HG03469 (cell line): ENCODE data around the gene GPR149.
"Not testable (repeated sequence)": the region's sequence is repeated elsewhere in the genome, so short reads cannot be mapped to it uniquely, and the experiment has no call there.

Source experiments
- ATAC-seq: cut with Tn5 transposase; IDR thresholded peaks from one replicate; pipeline ENCODE4 v1.9.1; 2021; ENCODE audit warnings: mild to moderate bottlenecking, moderate library complexity, moderate number of reproducible peaks; ENCODE audit not compliant: unreplicated experiment

Gene GPR149, protein sequence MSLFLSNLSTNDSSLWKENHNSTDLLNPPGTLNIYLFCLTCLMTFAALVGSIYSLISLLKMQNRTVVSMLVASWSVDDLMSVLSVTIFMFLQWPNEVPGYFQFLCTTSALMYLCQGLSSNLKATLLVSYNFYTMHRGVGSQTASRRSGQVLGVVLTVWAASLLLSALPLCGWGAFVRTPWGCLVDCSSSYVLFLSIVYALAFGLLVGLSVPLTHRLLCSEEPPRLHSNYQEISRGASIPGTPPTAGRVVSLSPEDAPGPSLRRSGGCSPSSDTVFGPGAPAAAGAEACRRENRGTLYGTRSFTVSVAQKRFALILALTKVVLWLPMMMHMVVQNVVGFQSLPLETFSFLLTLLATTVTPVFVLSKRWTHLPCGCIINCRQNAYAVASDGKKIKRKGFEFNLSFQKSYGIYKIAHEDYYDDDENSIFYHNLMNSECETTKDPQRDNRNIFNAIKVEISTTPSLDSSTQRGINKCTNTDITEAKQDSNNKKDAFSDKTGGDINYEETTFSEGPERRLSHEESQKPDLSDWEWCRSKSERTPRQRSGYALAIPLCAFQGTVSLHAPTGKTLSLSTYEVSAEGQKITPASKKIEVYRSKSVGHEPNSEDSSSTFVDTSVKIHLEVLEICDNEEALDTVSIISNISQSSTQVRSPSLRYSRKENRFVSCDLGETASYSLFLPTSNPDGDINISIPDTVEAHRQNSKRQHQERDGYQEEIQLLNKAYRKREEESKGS

DNA sequence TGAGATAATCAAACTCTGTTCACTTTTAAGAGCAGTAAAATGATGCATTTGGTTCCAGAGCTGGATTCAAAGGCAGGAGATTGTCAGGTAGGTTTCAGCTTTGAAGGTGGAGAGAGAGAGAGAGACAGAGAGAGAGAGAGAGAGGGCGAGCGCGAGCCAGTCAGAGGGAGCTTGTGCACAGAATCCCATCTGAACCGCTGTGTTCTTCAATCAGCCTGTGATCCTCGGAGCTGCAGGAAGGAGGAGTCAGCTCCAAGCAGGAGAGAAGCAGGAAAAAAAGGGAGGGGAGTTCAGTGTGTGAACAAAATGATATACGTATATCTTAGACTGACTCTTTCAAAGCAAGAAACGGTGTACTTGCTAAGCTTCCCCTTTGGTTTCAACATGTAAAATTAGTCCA, at the start of gene GPR149:
Gene GPR149, minus strand, starts transcription at position 177 of the 400 bp plus-strand sequence. CDS start 575 bp downstream, outside the sequence.
- ATAC-seq: no peak

DNA sequence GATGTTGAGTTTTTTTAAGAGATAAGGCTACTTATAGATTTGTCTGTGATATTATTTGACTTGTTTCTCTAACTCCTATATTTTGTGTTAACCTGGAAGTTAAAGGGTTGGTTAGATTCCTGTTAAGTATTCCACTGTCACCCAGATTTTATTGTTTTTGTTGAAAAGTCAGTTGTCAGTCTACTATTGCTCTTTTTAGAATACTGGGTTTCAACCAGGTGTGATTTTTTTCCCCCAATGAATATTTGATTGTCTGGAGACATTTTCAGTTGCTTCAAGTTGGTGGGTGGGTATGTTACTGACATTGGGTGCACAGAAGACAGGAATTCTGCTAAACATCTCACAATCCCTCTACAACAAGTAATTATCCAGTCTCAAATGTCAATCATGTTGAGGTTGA, 43.8 kb upstream of the GPR149 start:
- no peak for ATAC-seq

DNA sequence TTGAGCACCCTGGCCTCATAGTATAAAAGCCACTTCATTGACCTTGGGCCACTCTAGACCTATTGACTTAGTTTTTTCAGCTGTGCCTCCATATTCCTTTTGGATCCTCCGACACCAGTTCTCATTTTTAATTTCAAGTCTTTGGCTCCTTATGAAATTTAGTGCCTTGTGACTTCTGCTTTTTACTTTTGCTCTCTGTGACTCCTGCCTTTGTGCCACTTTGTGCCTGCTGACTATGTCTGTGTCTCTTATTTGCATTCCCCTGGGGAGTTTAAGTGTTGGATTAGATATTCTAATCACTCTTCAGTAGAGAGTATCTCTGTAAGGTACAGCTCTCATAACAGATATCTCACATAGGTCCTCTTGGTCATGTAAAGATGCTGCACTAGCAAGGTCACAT, 39.6 kb upstream of the GPR149 start:
- ATAC-seq: no peak

DNA sequence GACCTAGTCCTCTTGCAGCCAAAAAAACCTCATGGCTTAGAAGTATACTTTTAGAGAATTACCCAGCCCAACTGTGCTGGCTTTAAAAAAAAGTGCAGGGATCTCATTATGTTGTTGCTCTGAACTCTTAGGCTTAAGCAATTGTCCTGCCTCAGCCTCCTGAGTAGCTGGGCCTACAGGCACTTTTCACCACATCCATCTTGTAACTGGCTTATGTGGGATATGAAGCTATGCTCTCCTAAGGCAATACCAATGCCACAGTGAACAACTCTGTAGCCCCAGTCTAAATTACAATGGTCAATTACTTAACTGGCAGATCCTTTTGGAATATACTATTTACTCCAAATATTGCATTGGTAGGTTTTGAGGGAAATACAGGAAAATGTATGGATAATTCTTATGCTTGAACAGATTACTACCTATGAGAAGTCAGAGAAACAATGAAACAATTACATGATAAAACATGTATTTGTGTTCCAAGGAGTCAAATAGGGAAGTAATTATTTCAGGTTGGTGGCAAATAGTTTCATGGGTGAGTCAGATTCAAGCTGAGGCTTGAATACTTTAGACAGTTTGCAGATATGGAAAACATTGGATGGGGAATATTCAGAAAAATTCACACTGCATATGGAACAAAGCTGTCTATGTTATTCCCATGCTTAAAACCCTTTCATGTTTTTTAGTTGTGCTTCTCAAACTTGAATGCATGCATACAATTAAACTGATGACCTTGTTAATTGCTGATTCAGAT, 34.6 kb upstream of the GPR149 start:
- ATAC-seq: no peak

DNA sequence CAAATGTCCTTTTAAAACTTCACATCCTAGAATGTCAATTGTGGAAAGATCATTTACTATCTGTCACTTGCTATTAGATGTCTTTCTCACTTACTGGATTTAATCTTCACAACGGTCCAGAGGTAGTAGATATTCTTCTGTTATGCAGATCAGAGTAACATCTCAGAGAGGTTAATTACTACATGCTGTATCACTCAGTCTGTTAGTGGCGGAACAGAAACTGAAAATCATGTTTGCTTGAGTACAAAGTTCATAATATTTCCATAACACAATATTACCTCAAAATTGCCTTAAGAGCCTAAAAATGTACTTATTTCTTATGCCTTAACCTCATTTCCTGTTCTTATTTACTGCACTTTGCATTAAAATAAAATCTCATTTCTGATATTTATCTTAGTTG, 28.6 kb upstream of the GPR149 start:
- no peak for ATAC-seq

DNA sequence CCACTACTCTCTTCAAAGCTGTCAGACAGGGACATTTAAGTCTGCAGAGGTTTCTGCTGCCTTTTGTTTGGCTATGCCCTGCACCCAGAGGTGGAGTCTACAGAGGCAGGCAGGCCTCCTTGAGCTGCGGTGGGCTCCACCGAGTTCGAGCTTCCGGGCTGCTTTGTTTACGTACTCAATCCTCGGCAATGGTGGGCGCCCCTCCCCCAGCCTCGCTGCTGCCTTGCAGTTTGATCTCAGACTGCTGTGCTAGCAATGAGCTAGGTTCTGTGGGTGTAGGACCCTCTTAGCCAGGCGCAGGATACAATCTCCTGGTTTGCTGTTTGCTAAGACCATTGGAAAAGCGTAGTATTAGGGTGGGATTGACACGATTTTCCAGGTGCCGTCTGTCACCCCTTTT, 9.1 kb upstream of the GPR149 start:
- ATAC-seq: not testable (repeated sequence)

DNA sequence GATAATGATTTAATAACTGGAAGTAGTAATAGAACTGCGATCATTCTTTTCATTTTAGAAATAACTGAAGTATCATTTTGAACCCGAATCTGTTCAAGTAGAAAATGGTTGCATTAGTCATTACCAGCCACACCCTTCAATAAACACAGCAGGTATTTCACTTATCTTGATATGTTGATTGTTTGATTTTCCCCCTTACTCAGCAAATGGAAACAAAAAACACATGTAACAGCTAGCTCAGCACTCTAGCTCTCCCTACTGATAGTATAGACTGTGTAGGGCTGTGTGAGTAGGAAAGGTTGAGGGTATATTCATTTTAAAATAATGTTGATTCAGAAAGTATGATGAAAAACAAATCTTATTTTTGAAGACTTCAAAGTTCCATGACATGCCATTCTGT, 1.1 kb upstream of the GPR149 start:
- no peak for ATAC-seq

DNA sequence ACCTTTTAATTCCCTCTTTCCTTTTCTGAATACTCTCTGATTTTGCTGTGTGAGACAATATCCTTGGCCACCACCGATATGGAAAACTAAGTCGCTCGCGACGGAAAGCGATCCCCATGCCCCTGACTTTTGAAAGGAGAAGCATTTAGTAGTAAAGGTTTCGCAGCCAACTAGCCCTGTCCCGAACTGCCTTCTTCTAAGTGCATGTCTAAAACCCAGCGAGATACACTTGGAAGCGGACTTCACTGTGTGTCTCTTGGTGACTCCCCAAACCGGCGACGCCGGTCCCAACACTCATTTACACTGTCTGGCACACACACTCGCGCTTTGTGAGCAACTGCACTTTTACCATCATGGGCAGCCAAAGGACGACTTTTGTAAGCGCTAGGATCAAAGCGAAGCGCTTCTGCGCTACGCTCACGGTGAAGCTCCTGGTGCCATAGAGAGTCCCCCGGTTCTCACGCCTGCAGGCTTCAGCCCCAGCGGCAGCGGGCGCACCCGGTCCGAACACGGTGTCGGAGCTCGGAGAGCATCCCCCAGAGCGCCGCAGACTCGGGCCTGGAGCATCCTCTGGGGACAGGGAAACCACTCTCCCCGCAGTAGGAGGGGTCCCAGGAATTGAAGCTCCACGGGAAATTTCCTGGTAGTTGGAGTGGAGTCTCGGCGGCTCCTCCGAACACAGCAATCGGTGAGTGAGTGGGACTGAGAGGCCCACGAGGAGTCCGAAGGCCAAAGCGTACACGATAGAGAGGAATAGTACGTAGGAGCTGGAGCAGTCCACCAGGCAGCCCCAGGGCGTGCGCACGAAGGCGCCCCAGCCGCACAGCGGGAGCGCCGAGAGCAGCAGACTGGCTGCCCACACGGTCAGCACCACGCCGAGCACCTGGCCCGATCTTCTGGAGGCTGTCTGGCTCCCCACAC, 1.4 kb downstream of the GPR149 start:
- no peak for ATAC-seq

DNA sequence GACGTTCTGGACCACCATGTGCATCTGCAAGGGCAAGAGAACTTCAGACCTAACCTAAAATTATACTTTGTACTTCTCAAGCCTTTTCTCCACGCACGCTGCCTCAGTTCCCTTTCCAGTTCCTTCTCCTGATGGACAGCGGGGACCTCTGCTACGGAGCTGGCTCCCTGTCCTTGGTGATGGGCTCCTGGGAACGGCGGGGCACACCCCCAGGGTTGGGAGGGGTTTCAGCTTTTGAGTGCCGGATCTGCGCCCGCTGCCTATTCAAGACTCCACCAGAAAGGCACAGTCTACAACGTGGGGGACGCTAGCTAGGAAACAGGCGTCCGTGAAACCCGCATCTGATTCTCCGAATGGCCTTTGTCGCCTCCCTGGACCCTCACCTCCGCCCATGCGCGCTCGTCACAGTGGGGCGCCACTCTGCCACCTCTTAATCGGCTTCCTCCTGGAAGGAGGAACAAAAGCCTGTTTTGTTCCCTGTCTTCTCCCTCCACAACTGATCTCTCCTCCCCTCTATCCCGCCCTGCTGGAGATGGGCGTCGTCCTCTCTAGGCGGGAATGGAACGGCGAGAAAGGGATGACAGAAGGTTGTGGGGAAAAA, 2.2 kb downstream of the GPR149 start:
- no peak for ATAC-seq

DNA sequence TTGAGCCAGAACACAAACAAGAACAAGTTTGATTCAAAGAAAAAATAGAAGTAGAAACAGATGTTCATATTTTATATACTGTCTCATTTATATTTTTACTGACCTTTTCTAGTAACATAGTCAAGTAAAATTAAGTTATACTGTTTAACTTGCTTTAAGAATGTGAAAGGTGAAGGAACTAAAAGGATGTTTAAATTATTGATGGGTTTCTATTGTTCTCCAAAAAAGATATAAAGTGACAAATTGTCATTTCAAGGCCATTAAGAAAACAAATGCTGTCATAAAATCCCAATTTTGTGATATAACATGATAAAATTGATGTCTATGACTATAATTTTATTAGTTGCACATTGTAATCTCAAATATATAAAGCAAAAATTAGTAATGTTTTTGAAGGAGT, 7.3 kb downstream of the GPR149 start:
- no peak for ATAC-seq

DNA sequence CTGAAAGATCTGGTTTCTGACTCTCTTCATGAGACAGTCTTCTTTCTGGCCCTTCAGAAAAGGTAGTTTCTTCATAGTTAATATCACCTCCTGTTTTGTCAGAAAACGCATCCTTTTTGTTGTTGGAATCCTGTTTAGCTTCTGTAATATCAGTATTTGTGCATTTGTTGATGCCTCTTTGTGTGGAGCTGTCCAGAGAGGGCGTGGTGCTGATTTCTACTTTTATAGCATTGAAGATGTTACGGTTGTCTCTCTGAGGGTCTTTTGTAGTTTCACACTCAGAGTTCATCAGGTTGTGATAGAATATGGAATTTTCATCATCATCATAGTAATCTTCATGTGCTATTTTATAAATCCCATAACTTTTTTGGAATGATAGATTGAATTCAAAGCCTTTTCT, 8.9 kb downstream of the GPR149 start:
- no peak for ATAC-seq

DNA sequence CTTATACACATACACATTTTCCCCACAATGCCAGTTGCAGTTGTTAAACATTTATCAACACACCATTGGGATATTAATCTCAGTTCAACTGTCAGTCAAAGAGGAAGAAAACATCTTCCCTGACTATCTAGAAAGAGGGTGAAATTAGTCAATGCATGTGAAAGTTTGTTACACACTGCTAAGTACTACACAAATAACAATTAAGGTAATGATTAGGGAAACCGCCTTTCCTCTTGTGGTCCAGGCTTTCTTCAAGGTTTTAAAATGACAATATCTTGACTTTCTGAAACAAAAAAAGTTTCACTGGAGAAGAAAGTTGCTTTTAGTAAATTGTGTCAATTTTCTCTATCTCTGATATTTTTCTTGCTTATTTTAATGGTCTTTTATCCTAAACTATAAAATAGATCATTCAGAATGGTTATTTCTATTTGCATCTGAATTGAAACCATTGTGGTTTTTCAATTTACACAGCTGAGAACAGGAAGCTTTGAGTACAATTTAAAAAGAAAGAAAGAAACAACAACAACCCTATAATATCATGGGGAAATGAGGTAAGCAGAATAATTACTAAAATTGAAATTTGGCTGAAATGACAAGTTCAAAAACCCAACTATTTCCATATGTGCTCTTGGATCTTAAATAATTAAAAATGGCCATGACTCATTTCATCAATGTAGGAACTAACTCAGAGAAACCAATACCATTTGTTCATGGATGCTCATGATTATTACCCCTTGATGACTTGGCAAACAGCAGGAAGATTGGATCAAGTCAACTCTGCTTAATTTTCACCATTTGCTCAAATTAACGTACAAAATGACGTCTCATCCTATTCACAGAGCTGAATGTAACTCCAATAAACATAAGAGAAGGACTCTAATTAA, 31.7 kb downstream of the GPR149 start:
- ATAC-seq: peak; percentile 96

DNA sequence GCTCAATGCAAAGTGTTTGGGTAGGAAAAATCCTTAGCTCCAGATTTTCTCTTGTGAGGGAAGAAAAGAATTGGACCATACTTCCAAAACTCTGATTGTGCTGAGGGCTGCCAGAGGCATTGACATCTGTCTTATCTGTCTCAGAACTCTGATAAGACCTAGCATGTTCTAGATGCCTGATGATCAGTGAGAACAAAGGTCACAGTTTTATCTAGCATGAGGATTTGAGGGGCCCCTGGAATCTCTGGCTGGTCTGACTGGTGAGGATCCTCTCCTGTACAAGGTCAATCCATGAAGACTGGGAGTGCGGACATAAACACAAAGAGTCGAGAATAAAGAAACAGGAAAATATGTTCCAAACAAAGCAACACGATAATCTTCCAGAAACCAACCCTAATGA, 40.1 kb downstream of the GPR149 start:
- no peak for ATAC-seq

DNA sequence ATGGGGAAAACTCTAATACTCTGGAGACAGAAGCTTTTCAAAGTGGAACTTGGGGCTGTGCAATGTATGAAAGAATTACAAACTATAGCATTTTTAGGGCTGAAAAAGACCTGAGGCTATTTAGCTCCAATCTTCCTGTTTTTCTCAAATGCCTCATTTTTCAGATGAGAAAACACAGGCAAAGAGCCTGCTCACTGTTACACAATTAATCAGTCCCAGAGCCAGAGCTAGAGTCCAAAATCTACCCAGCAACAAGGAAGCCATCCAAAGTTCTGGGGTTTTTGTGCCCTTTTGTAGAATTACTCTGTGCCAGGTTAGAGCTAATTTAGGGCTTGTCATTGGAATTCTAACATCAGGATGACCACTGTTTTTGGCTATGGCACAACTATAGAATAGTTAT, 45.5 kb downstream of the GPR149 start:
- no peak for ATAC-seq

DNA sequence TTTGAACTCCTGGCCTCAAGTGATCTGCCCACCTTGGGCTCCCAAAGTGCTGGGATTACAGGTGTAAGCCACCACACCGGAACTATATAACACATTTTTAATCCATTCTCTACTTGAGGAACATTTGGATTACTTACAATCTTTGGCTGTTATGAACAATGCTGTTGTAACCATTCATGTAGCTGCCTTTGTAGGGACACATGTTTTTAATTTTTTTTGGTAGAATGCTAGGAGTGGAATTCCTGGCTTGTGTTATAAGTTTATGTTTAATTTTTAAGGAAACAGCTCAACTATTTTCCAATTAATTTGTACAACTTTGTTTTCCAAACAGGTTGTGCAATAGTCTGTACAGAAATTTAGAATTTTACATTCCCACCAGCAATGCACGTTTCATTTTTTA, 51.7 kb downstream of the GPR149 start:
- ATAC-seq: no peak

DNA sequence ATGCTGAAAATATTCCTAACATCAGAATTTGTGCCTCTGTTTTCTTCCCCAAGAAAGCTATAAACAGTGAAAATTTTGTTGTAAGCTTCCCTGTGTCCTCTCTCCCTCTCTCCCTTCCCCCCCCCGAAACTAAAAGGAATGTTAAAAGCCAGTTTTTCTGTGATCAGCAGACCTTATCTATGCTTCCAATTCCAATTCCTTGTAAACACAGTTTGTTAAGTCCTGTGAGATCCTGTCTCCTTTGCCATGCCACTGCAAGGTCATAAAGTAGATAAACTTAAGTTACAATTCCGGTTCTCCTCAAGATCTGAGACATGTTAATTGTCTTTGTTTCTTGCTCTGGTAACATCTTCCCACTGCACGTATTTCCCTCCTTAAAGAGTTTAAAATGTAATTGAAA, 62.8 kb downstream of the GPR149 start:
- no peak for ATAC-seq

DNA sequence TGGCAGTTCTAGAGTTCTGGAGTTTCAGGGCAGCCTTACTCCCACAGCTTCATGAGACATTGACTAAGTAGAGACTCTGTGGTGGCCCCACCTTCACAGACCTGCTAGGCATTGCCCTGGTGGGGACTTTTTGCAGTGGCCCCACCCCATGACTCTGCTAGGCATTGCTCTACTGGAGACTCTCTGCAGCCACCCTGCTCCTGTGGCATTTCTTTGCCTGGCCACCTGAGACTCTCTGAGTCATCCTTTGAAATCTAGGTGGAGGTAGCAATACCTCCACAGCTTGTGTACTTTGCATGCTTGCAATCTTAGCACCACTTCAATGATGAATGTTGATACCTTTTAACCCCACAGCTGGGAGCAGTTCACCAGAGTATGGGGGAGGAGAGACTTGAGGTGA, 65.1 kb downstream of the GPR149 start:
- ATAC-seq: no peak

DNA sequence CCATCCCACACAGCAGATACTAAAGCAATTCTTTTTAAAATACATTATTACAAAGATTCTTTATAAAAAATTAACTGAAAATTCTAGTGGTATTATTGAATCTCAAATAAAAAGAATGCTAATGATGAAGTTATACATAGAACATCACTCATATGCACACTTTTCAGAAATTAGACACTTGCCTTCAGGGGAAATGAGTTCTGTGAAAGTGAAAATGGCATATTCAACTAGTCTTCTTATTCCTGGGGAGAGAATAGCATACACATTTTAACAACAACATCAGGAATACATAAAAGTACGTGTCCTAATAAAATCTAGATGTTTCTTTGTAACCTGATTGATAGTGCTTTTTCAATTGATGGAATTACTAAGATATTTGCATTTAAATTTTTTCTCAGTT, 68.9 kb downstream of the GPR149 start:
- no peak for ATAC-seq

DNA sequence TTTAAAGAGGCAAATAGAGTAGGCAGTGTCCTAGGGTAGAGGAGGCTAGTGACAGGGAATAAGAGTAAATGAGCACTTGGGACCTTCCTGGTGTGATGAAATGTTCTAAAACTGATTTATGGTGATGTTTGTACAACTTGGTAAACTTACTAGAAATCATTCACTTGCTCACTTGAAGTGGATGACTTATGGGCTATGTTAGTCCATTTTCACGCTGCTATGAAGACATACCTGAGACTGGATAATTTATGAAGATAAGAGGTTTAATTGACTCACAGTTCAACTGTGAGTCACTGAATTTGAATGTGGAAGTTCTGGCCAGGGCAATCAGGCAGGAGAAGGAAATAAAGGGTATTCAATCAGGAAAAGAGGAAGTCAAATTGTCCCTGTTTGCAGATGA, 74.0 kb downstream of the GPR149 start:
- no peak for ATAC-seq
